K562 (cell line): ENCODE results near the gene CD44. TPM values are rescaled to one million over a fixed set of nuclear protein-coding genes. Genes with fewer than 3 reads are reported as not detected.
A peak's percentile ranks its signal among the peaks of the same experiment; 100 is the strongest.

Experiments
- ATAC-seq: fragments of 200-7000 bp; cut with Tn5 transposase; 3 replicates; pipeline ENCODE4 v1.9.1; 2020; ENCODE audit warnings: moderate library complexity
- BruUV-seq: library from RNA; stranded (reverse); fragments of 400-500 nt; replicated peaks from 2 replicates; lab custom pipeline; 2021; lab: Mats Ljungman, UMichigan
- CTCF ChIA-PET: fragments of 300-600 bp; formaldehyde crosslinking; extraction: SDS; loops from one replicate; lab custom pipeline; 2021; ENCODE audit warnings: low intra/inter-chr PET ratio; lab: Yijun Ruan, JAX
- POLR2A ChIA-PET: fragments of 300-600, 350-650 bp; sonication (Branson Sonifier 250); formaldehyde crosslinking; extraction: SDS; loops from one replicate; lab custom pipeline; 2021; ENCODE audit warnings: antibody characterized with exemption, inconsistent platforms; lab: Yijun Ruan, JAX
- DNase-seq, 4 experiments: peaks; one replicate each; pipeline versions ENCODE4 v3.0.0 to v3.0.0-alpha.2; 2011 to 2018; ENCODE audit warnings: low spot score in 3 of 4, mixed read lengths in 3 of 4; ENCODE audit errors: extremely low read depth in 1 of 4
- FAIRE-seq: peaks from 2 replicates; lab custom pipeline; 2011; peaks lifted over from hg19 to GRCh38; lab: Jason Lieb, UNC
- H2AFZ ChIP-seq: 2 replicates; pipeline ENCODE4 v1.6.0; 2011; ENCODE audit warnings: low read depth, low read length, control low read depth, inconsistent platforms
- H3K27ac ChIP-seq: fragments of 200-600 bp; 3 replicates; pipeline ENCODE4 v1.8.0; 2011; ENCODE audit warnings: low read depth, mild to moderate bottlenecking, control low read depth, inconsistent platforms, low read length, moderate library complexity, mixed read lengths; ENCODE audit errors: extremely low read depth
- H3K27me3 ChIP-seq, 2 experiments: fragments of 300-600 bp in 1 of 2; 2 replicates in 1 of 2; 3 replicates in 1 of 2; pipeline versions ENCODE4 v1.6.0 to v1.8.0; 2011; ENCODE audit warnings: inconsistent platforms in 2 of 2, low read length in 2 of 2, mild to moderate bottlenecking in 1 of 2, mixed read lengths in 1 of 2, moderate library complexity in 1 of 2; ENCODE audit not compliant: control insufficient read depth in 2 of 2, insufficient read depth in 2 of 2
- H3K36me3 ChIP-seq: fragments of 300-600 bp; 3 replicates; pipeline ENCODE4 v1.8.0; 2011; ENCODE audit warnings: mild to moderate bottlenecking, low read length, inconsistent platforms; ENCODE audit not compliant: control insufficient read depth, insufficient read depth
- H3K4me1 ChIP-seq, 2 experiments: fragments of 200-600 bp in 1 of 2; replicated peaks in 1 of 2; 2 replicates in 1 of 2; 3 replicates in 1 of 2; pipeline versions ENCODE4 v1.5.1 to v1.8.0; 2011; ENCODE audit warnings: inconsistent platforms in 2 of 2, low read length in 2 of 2, mild to moderate bottlenecking in 1 of 2, mixed read lengths in 1 of 2, moderate library complexity in 1 of 2; ENCODE audit not compliant: control insufficient read depth in 2 of 2, insufficient read depth in 2 of 2
- H3K4me2 ChIP-seq: 2 replicates; pipeline ENCODE4 v1.6.1; 2011; ENCODE audit warnings: low read length, control low read depth, inconsistent platforms, mixed read lengths; ENCODE audit not compliant: insufficient read depth
- H3K4me3 ChIP-seq: fragments of 200-600 bp; sonication (generic), shearing (Covaris generic); 2 replicates; pipeline ENCODE4 v1.5.1; 2016; ENCODE audit warnings: control low read depth, inconsistent platforms
- H3K79me2 ChIP-seq: fragments of 200-600 bp; 3 replicates; pipeline ENCODE4 v1.8.0; 2011; ENCODE audit warnings: low read length, inconsistent platforms; ENCODE audit not compliant: control insufficient read depth, insufficient read depth
- H3K9ac ChIP-seq, 2 experiments: 2 replicates each; pipeline versions ENCODE4 v1.6.0 to v1.6.1; 2011; ENCODE audit warnings: low read depth in 2 of 2, low read length in 2 of 2, control low read depth in 1 of 2, inconsistent platforms in 1 of 2, mild to moderate bottlenecking in 1 of 2, mixed read lengths in 1 of 2; ENCODE audit not compliant: insufficient read depth in 1 of 2
- H3K9me1 ChIP-seq: one replicate; pipeline ENCODE4 v1.6.0; 2011; ENCODE audit warnings: inconsistent platforms, mild to moderate bottlenecking, low read length, moderate library complexity; ENCODE audit not compliant: control insufficient read depth, insufficient read depth
- H3K9me3 ChIP-seq: replicated peaks from 2 replicates; pipeline ENCODE4 v1.5.1; 2011; ENCODE audit warnings: low read depth, low read length, inconsistent platforms; ENCODE audit not compliant: control insufficient read depth, insufficient read depth
- H4K20me1 ChIP-seq: replicated peaks from 2 replicates; pipeline ENCODE4 v1.6.1; 2011; ENCODE audit warnings: low read length, inconsistent platforms, mixed read lengths; ENCODE audit not compliant: control insufficient read depth, insufficient read depth
- ARID1B ChIP-seq: fragments of 450-650 bp; IDR thresholded peaks from 2 replicates; pipeline ENCODE4 v1.6.1; 2016; ENCODE audit warnings: antibody characterized with exemption, mild to moderate bottlenecking, inconsistent platforms
- CBFA2T2 ChIP-seq: fragments of 450-650 bp; conservative IDR thresholded peaks from 2 replicates; pipeline ENCODE4 v1.6.1; 2017; ENCODE audit warnings: mild to moderate bottlenecking
- CBFA2T3 ChIP-seq: fragments of 450-650 bp; IDR thresholded peaks from 2 replicates; pipeline ENCODE4 v1.6.1; 2017
- ETV6 ChIP-seq, 3 experiments: fragments of 150-350 bp in 1 of 3; sonication (generic) in 1 of 3; formaldehyde crosslinking in 1 of 3; IDR thresholded peaks; 2 replicates each; pipeline versions ENCODE4 v1.6.1 to v1.8.0; 2014 to 2022; ENCODE audit warnings: borderline replicate concordance in 2 of 3, low read depth in 2 of 3, antibody characterized with exemption in 1 of 3, low read length in 1 of 3, mild to moderate bottlenecking in 1 of 3, missing genetic modification reagents in 1 of 3
- FIP1L1 ChIP-seq: fragments of 200-400 bp; formaldehyde crosslinking; IDR thresholded peaks from 2 replicates; pipeline ENCODE4 v1.6.1; 2018; ENCODE audit warnings: mild to moderate bottlenecking, low read depth, low read length; ENCODE audit not compliant: poor library complexity, severe bottlenecking
- HDAC8 ChIP-seq: fragments of 450-650 bp; IDR thresholded peaks from 2 replicates; pipeline ENCODE4 v1.6.1; 2016; ENCODE audit warnings: mild to moderate bottlenecking, missing genetic modification characterization, moderate library complexity, missing compliant biosample characterization
- HNRNPL ChIP-seq: fragments of 200-400 bp; formaldehyde crosslinking; IDR thresholded peaks from 2 replicates; pipeline ENCODE4 v1.6.1; 2017; ENCODE audit warnings: low read depth, mild to moderate bottlenecking, low read length
- KDM2B ChIP-seq: fragments of 250-450 bp; sonication (Bioruptor Pico); IDR thresholded peaks from 2 replicates; pipeline ENCODE4 v1.8.0; 2021; ENCODE audit warnings: mild to moderate bottlenecking, moderate library complexity
- MCM5 ChIP-seq: fragments of 450-650 bp; IDR thresholded peaks from 2 replicates; pipeline ENCODE4 v1.6.1; 2016; ENCODE audit warnings: low read depth
- POLR3A ChIP-seq: IDR thresholded peaks from 2 replicates; pipeline ENCODE4 v1.6.1; 2011; ENCODE audit warnings: borderline replicate concordance, mild to moderate bottlenecking, moderate library complexity; ENCODE audit not compliant: insufficient read length, insufficient read depth; ENCODE audit errors: extremely low read depth
- TARDBP ChIP-seq: fragments of 450-650 bp; IDR thresholded peaks from 2 replicates; pipeline ENCODE4 v1.6.1; 2016
- TCF3 ChIP-seq: sonication (generic); formaldehyde crosslinking; IDR thresholded peaks from 2 replicates; pipeline ENCODE4 v1.4.0; 2020; ENCODE audit warnings: mild to moderate bottlenecking, missing genetic modification reagents
- ZBTB2 ChIP-seq: fragments of 450-650 bp; IDR thresholded peaks from 2 replicates; pipeline ENCODE4 v1.6.1; 2016; ENCODE audit warnings: antibody characterized with exemption
- ZFP30 ChIP-seq: fragments of 250-450 bp; sonication (Bioruptor Pico); IDR thresholded peaks from 2 replicates; pipeline ENCODE4 v1.8.0; 2022; ENCODE audit warnings: moderate library complexity, mild to moderate bottlenecking, inconsistent platforms, borderline replicate concordance
- ZNF354B ChIP-seq: fragments of 250-450 bp; sonication (Bioruptor Pico); IDR thresholded peaks from 2 replicates; pipeline ENCODE4 v1.4.0; 2020
- ZNF766 ChIP-seq: fragments of 200-800 bp; sonication (Bioruptor generic); conservative IDR thresholded peaks from 2 replicates; pipeline ENCODE4 v1.6.1; 2016; ENCODE audit warnings: missing genetic modification characterization, missing compliant biosample characterization
- WGBS: fragments of 100-300 bp; shearing (Covaris generic); methylation state at CpG from one replicate; pipeline ENCODE4 v1.1.6; 2016; ENCODE audit warnings: low coverage, mixed read lengths; ENCODE audit not compliant: insufficient coverage; ENCODE audit errors: missing lambda C conversion rate; 5-methylcytosine and 5-hydroxymethylcytosine counted together
- in situ Hi-C: fragments of 300-500 bp; cut with MboI; formaldehyde crosslinking; loops from 4 replicates; pipeline ENCODE4 v1.15.0; 2018; ENCODE audit warnings: inconsistent platforms, mixed read lengths
- intact Hi-C: fragments of 100-400 bp; cut with micrococcal nuclease; formaldehyde crosslinking; loops from 2 replicates; pipeline ENCODE4 v1.14.2; 2022
- polyA plus RNA-seq, 8 experiments: library from polyadenylated mRNA; depleted of rRNA in 4 of 8; stranded (reverse) in 5 of 8; unstranded in 3 of 8; fragments of >200 nt; fragmentation: Nextera tagmentation in 2 of 8; fragmentation: Illumina TruSeq in 1 of 8; extraction: Ambion mirVana in 2 of 8; extraction: Trizol in 1 of 8; gene quantifications; 2 replicates each; pipeline versions ENCODE4 v1.2.1 to v1.2.3, GENCODE V29; 2011 to 2014; ENCODE audit warnings: inconsistent platforms in 1 of 8, missing spikeins in 1 of 8
- total RNA-seq, 7 experiments: library from RNA; depleted of rRNA in 6 of 7; stranded (reverse); fragments of >200 nt in 6 of 7; fragmentation: Illumina TruSeq in 2 of 7; extraction: Trizol in 2 of 7; gene quantifications; 2 replicates each; pipeline versions ENCODE4 v1.2.1 to v1.2.3, GENCODE V29; 2011 to 2021; ENCODE audit warnings: low replicate concordance in 1 of 7
- TF ChIP-seq, protein P1 (sequence below): sonication (generic); formaldehyde crosslinking; IDR thresholded peaks from 2 replicates; pipeline ENCODE4 v1.8.0; 2022; ENCODE audit warnings: missing genetic modification reagents, mild to moderate bottlenecking, borderline replicate concordance
- TF ChIP-seq, protein P2 (sequence below): sonication (generic); formaldehyde crosslinking; IDR thresholded peaks from 2 replicates; pipeline ENCODE4 v1.8.1; 2022; ENCODE audit warnings: missing genetic modification reagents

The CD44 gene
- total and polyA plus RNA-seq, 9 of the 15 experiments (the other 6 are each of a cell fraction or from before 2014, with no cell fraction given) = 1.2 to 13.9 (median 3.0) TPM

- H3K27ac ChIP-seq = no peak overlapping the region
- no peaks in the 10 kb centered on the region for H4K20me1 ChIP-seq
- ATAC-seq = no peak
- no peak overlapping the region for H3K4me2 ChIP-seq
- ChIA-PET POLR2A (interaction anchor here (0.7 to 1.0 kb wide), 2 partner anchors 9 to 634 kb away, joined by 3 read pairs; no protein-coding TSS in a partner anchor), CTCF (no interaction called here)
- peaks cover 0 to 9% of the 10 kb centered on the region in 2 experiments; a peak in 3 of 5 replicates for H3K27me3 ChIP-seq
- 0% methylated on average over 7 of the region's 7 CpGs for WGBS
- no peak overlapping the region for H3K4me3 ChIP-seq
- peak in 1 of 4 experiments; percentile 25 for DNase-seq
- no peak overlapping the region for H3K9ac ChIP-seq
- no TSS peak for BruUV-seq
- no peaks in the 10 kb centered on the region for H3K79me2 ChIP-seq
- peaks cover 0 to 3% of the 10 kb centered on the region in 2 experiments; a peak in 2 of 5 replicates for H3K4me1 ChIP-seq
- FAIRE-seq = peak; percentile 19
- intact Hi-C loops (no loop called here), in situ Hi-C loops (no loop called here)
- no peaks in the 10 kb centered on the region for H3K9me1 ChIP-seq
- no peak overlapping the region for H2AFZ ChIP-seq
- no peaks in the 10 kb centered on the region for H3K36me3 ChIP-seq
- no peaks in the 10 kb centered on the region for H3K9me3 ChIP-seq
- TF ChIP-seq MCM5 = no peak
- no peak for TF ChIP-seq FIP1L1
- TF ChIP-seq CBFA2T3 = peak; percentile 56
- TF ChIP-seq KDM2B (CRISPR knock-in tag) = no peak
- TF ChIP-seq ZNF354B (CRISPR knock-in tag) = no peak
- no peak for TF ChIP-seq ZNF766 (CRISPR knock-in tag)
- TF ChIP-seq ETV6 (IDR thresholded peaks at IDR 0.05; ENCODE audit: borderline replicate concordance in 1 of 2, low read depth in 2 of 2, low read length in 1 of 2) = no peak
- TF ChIP-seq ETV6 (CRISPR knock-in tag; IDR thresholded peaks at IDR 0.05; ENCODE audit: borderline replicate concordance) = no peak
- TF ChIP-seq ZFP30 (CRISPR knock-in tag) = no peak
- no peak for TF ChIP-seq POLR3A
- TF ChIP-seq CBFA2T2 = peak; percentile 47
- TF ChIP-seq TCF3 (CRISPR knock-in tag) = peak; percentile 81
- TF ChIP-seq HDAC8 (tag) = no peak
- TF ChIP-seq, protein P1, sequence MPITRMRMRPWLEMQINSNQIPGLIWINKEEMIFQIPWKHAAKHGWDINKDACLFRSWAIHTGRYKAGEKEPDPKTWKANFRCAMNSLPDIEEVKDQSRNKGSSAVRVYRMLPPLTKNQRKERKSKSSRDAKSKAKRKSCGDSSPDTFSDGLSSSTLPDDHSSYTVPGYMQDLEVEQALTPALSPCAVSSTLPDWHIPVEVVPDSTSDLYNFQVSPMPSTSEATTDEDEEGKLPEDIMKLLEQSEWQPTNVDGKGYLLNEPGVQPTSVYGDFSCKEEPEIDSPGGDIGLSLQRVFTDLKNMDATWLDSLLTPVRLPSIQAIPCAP (CRISPR knock-in tag) = no peak
- no peak for TF ChIP-seq ZBTB2
- TF ChIP-seq, protein P2, sequence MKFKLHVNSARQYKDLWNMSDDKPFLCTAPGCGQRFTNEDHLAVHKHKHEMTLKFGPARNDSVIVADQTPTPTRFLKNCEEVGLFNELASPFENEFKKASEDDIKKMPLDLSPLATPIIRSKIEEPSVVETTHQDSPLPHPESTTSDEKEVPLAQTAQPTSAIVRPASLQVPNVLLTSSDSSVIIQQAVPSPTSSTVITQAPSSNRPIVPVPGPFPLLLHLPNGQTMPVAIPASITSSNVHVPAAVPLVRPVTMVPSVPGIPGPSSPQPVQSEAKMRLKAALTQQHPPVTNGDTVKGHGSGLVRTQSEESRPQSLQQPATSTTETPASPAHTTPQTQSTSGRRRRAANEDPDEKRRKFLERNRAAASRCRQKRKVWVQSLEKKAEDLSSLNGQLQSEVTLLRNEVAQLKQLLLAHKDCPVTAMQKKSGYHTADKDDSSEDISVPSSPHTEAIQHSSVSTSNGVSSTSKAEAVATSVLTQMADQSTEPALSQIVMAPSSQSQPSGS (CRISPR knock-in tag) = no peak
- peak; percentile 48; the same call in 1 of the 2 replicates for TF ChIP-seq ARID1B
- TF ChIP-seq HNRNPL = no peak
- TF ChIP-seq TARDBP = no peak
Measured at GRCh38 chr11:35160246-35160824, 21.4 kb downstream of the CD44 start.
